CD4-positive, alpha-beta T cell treated with Interleukin-15 for 4 hours (primary cell): ENCODE data around the gene EFCAB5.
"Not testable (repeated sequence)": the region's sequence is repeated elsewhere in the genome, so short reads cannot be mapped to it uniquely, and the experiment has no call there.

Experiments
- DNase-seq: peaks from one replicate; pipeline ENCODE4 v3.0.0-alpha.2; 2020; ENCODE audit warnings: low spot score

Gene EFCAB5

DNA sequence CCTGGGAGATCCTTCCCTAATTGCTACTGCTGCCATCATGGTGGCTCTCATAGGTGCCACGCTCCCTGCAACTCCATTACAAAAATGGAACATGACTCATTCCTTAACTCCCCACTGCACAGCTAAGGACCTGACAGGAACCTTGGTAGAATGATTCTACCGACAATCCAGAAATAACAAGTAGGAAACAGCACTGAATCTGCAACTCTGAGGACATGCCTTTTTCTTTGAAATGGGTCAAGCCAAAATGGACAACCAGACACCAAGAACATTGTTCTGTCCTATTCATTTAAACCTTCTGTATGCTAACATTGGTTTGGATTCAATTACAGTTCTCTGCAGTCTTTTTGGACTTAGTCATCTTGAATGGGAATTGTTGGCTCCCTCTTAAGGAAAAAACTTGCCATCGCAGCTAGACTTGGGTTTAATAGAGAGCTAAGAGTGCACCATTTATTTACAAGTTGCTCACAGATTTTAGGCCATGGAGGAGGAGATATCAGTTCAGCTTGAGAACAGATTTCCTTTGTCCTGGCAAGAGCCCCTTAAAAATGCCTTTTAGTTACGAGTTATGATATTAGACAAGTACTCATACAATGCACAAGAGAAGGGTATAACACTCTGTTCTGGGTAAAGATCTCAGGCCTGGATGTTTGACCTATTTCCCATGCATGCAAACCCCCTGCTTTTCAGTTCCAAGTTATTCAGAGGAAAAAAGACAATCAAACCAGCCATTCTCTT lies 154.2 kb downstream of the EFCAB5 start:
- DNase-seq: peak; percentile 7

DNA sequence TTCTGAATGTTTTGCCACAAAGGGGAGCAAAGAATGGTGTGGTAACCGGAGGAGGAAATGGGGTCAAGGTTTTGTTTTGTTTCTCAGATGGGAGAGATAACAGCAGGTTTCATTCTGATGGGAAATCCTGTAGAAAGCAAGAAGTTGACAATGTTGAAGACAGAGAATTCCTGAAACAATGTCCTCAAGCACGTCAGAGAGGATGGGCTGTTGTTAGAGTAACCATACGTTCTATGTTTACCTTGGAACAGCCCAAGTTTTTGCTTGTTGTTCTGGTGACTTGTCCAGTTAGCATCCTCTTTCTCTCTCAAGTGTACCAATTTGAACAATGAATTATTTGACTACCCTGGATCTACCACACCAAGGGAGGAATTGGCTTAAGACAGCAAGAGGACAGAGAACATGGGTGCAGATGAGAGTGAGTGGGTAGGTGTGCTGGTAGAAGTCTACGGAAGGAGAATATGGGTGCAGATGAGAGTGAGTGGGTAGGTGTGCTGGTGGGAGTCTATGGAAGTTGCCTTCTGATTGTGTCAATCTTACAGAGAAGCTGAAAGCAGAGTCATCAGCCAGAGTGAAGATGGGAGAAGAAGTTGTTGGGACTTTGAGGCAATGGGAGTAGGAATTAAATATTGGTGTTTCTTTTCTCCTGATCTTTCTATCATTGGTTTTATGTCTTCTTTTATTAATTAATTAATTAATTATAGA lies 160.4 kb downstream of the EFCAB5 start:
- DNase-seq: no peak

DNA sequence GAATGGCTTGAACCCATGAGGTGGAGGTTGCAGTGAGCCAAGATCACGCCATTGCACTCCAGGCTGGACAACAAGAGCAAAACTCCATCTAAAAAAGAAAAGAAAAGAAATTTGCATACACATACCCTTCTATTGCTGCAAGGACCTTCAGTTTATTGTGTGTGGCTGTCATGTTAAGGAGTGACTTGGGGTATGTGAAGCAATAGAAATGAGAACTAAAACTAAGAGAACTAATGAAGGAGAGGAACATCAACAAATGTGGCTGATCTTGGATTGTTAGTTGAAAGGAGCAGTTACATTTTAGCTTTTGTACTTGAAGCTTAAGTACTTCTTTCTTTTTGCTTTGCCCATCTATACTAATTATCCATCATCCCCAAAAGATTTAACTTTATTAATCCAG lies 162.5 kb downstream of the EFCAB5 start:
- no peak for DNase-seq

DNA sequence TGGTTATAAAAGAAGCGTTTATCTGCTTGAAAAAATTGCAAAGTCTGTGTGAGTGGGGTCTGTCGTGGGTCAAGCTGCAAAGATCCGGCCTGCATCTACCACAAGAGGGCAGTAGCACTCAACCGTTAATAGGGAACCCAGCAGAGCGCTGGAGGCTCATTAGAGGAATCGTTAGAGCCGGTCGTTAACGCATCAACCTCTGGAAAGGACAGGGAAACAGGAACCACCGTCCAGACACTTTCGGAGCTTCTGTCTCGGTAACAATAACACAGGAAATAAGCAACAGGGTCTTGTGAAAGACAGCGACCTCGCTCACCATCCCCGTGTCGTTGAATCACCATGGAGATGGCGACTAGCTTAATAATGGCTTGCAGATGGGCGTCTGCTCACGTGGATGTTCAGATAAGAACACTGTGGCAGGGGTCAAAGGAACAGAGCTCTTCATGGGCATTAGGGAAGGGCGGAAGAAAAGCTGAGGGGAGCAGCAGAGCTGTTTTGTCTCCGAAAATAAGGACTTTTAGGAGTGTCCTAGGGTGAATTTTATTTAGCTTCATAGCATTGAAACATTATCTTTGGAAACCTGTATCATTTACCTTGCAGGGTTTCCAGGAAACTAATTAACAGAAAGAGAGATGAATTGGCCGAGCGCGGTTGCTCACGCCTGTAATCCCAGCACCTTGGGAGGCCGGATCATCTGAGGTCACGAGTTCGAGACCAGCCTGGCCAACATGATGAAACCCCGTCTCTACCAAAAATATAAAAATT lies 163.3 kb downstream of the EFCAB5 start:
- peak; percentile 73 for DNase-seq

DNA sequence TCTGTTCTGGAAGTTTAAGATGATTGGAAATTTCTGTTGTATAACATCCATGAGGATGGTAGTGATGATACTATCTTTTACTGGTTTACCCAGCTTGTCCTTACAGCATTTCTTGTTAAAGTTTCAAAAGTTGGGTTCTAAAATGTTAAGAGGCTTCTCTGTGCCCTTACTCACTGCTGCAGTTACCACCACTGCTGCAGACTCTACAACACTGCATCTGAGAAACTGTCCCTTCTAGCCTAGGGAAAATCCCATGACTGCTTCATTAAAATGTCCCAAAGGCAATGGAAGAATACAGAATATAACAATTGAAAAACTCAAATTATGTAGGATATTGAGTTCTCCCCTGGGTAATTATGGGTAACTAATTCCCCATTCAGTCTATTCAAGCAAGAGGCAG lies 171.4 kb downstream of the EFCAB5 start:
- no peak for DNase-seq

- DNase-seq: no peak
Observed at GRCh38 chr17:30113213-30113612, 171.8 kb downstream of the EFCAB5 start.

- no peak for DNase-seq
Observed at GRCh38 chr17:30116345-30116660, 174.9 kb downstream of the EFCAB5 start.

DNA sequence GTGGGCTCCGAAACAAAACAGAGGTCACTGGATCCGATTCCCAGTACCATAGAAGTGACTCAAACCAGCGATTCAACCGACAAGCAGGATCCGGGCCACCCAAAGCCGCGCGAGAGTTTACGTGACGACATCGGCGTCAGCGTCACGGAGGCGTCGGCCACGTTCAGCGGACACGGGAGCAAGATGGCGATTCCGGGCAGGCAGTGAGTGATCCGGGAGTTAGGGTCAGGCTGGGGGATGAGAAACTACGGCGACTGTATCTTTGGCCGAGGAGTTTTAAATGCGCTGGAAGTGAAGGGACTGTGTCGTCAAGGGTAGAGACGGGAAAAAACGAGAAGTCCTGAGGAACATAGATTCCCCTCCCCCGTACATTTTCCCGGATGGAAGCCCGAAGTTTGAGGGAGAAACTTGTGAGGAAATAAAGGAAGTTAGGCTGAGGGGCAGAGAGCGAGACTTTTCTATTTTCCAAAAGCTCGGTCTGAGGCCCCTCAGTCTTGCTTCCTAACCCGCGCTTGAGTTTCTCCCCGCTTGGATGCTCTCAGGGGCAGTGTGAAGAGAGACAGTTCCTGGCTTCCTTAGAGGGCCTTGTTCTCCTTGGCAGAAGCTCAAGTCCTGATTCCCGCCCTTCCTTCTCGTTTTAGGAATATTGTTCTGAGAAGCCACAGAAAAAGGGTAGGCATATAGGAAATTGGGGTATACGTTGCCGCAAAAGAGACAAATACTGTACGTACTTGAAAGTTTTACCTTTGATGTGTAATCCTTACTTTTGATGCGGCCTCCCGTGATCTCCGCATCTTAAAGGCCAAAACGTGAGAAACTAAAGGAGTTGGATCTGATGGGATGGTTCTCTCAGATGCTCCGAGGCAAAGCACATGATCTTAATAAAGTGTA lies 175.5 kb downstream of the EFCAB5 start, which contains the start of gene NSRP1:
NSRP1 (plus strand) TSS at position 156 of the 891 bp plus-strand sequence; CDS start at position 184, 28 bp downstream.
- peak; percentile 93 for DNase-seq

DNA sequence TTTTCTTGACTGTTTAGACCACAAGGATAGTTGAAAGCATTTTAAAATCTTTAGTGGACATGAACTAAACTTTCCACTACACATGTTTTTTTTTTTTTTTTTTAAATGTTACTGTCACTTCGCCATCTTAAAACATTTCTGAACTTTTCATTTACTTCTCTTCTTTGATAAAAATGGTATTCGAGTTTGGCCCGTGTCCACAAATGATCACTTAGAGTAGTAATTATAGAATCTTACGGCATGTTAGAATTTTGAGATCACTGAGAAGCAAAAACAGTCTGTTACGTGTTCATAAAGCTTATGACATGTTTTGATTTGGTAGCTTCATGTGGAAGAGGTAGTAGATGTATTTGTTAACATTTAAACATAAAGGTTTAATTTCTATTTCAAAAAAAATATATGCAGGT lies 176.2 kb downstream of the EFCAB5 start:
- no peak for DNase-seq

DNA sequence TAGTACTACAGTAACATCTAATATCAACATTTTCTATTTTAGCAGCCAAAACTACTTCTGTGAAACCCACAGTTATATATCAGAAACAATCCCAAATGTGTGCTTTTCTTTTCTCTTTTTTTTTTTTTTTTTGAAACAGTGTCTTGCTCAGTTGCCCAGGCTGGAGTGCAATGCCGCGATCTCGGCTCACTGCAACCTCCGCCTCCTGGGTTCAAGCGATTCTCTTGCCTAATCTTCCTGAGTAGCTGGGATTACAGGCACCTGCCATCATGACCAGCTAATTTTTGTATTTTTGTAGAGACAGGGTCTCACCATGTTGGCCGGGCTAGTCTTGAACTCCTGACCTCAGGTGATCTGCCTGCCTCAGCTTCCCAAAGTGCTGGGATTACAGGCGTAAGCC lies 177.2 kb downstream of the EFCAB5 start:
- not testable (repeated sequence) for DNase-seq

- DNase-seq: no peak
Observed at GRCh38 chr17:30124273-30124796, 182.9 kb downstream of the EFCAB5 start.

- no peak for DNase-seq
Observed at GRCh38 chr17:30130121-30130520, 188.7 kb downstream of the EFCAB5 start.

DNA sequence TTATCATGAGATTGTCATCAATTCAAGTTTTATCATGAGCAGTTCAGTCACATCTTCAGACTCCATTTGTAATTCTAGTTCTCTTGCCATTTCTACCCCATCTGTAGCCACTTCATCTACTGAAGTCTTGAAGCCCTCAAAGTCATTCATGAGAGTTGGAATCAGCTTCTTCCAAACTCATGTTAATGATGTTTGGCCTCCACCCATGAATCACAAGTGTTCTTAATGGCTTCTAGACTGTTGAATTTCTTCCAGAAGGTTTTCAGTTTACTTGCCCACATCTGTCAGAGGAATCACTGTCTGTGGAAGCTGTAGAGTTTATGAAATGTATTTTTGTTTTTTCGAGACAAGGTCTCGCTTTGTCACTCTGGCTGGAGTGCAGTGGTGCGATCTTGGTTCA lies 191.2 kb downstream of the EFCAB5 start:
- no peak for DNase-seq

DNA sequence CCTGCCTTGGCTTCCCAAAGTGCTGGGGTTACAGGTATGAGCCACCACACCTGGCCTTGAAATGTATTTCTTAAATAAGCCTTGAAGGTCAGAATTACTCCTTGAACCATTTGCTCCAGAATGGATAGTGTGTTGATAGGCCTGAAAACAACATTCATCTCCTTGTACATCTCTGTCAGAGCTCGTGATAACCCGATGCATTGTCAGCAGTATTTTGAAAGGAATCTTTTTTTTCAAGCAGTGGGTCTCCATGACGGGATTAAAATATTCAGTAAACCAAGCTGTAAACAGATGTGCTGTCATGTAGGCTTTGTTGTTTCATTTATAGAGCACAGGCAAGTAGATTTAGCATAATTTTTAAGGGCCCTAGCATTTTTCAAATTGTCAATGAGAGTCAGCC lies 191.8 kb downstream of the EFCAB5 start:
- no peak for DNase-seq

DNA sequence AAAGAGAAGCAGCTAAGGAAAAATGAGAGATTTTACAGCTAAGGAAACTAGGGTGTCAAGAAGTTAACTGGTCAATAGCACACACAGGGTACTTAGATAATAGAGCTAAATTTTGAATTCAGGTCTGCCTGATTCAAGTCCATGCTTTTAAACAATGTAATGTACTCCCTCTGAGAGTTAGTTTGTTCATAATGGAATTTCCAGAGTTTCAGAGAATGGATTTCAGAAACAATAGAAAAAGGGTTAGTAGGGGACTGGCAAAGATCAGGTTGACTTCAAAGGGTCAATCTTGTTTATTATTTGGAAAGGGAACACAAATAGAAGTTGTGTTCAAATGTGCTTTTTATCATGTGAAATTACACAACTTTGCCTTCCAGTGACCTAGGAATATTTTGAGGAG lies 193.1 kb downstream of the EFCAB5 start:
- no peak for DNase-seq

DNA sequence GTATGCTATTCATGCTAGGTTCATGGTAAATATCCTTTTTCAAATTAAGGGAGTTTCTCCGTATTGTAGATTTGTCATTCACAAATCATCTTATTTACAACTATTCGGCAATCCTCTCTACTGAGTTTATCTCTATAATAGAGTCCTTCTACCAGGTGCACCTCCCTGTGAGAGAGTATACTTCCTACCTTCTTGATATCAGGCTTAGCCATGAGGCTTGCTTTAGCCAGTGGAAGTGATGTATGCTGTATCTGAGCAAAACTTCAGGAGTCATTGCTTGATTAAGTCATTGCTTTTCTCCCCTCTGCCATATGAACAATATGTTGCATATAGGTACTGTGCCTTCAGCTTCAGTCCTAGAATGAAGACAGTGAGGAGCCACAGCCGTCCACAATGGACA lies 195.7 kb downstream of the EFCAB5 start:
- no peak for DNase-seq

GRCh38 chr17:30147860-30148259 lies 206.4 kb downstream of the EFCAB5 start:
- not testable (repeated sequence) for DNase-seq

- DNase-seq: no peak
Observed at GRCh38 chr17:30148376-30148775, 206.9 kb downstream of the EFCAB5 start.

- no peak for DNase-seq
Observed at GRCh38 chr17:30151471-30151870, 210.0 kb downstream of the EFCAB5 start.

DNA sequence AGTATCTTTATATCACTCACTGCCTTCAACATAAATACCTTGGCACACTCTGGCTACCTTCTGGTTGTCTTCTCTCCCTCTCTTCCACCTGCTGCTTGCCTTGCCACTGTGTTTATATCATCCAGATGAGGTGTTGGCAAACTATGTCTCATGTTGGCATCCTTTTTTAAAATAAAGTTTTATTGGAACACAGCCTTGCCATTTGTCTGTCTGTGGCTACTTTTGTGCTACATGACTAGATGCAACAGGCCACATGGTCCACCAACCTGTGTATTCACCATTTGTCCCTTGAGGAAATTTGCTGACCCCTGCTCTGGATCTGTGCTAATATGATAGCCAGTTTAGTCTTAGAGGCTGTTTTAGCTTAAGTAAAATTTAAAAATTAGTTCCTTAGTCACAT lies 212.0 kb downstream of the EFCAB5 start:
- DNase-seq: no peak

DNA sequence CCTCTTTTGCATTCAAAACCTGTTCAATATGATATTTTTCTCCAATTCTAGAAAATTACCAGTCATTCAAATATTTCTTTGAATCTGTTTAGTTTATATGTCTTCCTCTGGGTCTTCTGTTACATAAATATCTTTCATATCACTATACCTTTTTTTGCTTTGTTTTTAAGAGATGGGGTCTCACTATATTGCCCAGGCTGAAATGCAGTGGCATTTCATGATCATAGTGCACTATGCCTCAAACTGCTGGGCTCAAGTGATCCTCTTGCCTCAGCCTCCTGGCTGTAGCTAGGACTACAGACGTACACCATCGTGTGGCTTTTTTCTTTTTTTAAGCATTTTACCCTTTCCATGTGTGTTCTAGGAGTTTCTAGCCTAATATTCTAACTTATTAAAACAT lies 214.0 kb downstream of the EFCAB5 start:
- DNase-seq: no peak
